ENCODE results near the gene PLEKHA1. TPM values are rescaled to one million over a fixed set of nuclear protein-coding genes. Genes with fewer than 3 reads are reported as not detected.

Gene PLEKHA1
- total and polyA plus RNA-seq, 9 donors, result 16.7 to 31.1 (median 27.1) TPM

GRCh38 chr10:122391875-122392274 is 17.4 kb downstream of the PLEKHA1 start:
- Histone ChIP-seq H3K9me3 (no peaks in the 10 kb centered on the region), H3K4me1 (ENCODE audit: insufficient read depth) (peaks cover 2% of the 10 kb centered on the region), H3K27me3 (no peaks in the 10 kb centered on the region), H3K4me3 (no peak overlapping the region), H3K27ac (no peak overlapping the region), H3K36me3 (no peaks in the 10 kb centered on the region)
- intact Hi-C loops (cut with DNase I), result no loop called here
- DNase-seq, result no peak
- TF ChIP-seq, protein P1, sequence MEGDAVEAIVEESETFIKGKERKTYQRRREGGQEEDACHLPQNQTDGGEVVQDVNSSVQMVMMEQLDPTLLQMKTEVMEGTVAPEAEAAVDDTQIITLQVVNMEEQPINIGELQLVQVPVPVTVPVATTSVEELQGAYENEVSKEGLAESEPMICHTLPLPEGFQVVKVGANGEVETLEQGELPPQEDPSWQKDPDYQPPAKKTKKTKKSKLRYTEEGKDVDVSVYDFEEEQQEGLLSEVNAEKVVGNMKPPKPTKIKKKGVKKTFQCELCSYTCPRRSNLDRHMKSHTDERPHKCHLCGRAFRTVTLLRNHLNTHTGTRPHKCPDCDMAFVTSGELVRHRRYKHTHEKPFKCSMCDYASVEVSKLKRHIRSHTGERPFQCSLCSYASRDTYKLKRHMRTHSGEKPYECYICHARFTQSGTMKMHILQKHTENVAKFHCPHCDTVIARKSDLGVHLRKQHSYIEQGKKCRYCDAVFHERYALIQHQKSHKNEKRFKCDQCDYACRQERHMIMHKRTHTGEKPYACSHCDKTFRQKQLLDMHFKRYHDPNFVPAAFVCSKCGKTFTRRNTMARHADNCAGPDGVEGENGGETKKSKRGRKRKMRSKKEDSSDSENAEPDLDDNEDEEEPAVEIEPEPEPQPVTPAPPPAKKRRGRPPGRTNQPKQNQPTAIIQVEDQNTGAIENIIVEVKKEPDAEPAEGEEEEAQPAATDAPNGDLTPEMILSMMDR (IDR thresholded peaks at IDR 0.05), result no peak
- TF ChIP-seq POLR2A (IDR thresholded peaks at IDR 0.05) (no peak), EP300 (IDR thresholded peaks at IDR 0.05) (no peak)

- H3K36me3 ChIP-seq, result no peaks in the 10 kb centered on the region
- H3K4me3 ChIP-seq, result no peak overlapping the region
- intact Hi-C loops (cut with DNase I), result no loop called here
- no peak overlapping the region for H3K27ac ChIP-seq
- no peak for DNase-seq
- H3K9me3 ChIP-seq, result no peaks in the 10 kb centered on the region
- peaks cover 2% of the 10 kb centered on the region for H3K4me1 ChIP-seq (ENCODE audit: insufficient read depth)
- TF ChIP-seq EP300 (IDR thresholded peaks at IDR 0.05) (no peak), POLR2A (IDR thresholded peaks at IDR 0.05) (no peak)
- TF ChIP-seq, protein P1 (IDR thresholded peaks at IDR 0.05), result no peak
- WGBS, 3 donors, result 44 to 57% (median 55%) methylated on average over 2 of the region's 2 CpGs
- H3K27me3 ChIP-seq, result no peaks in the 10 kb centered on the region
Observed at GRCh38 chr10:122392835-122393234, 18.3 kb downstream of the PLEKHA1 start.

GRCh38 chr10:122393288-122393687 is 18.8 kb downstream of the PLEKHA1 start:
- Histone ChIP-seq H3K9me3 (no peaks in the 10 kb centered on the region), H3K27ac (no peak overlapping the region), H3K27me3 (no peaks in the 10 kb centered on the region), H3K36me3 (no peaks in the 10 kb centered on the region), H3K4me3 (no peak overlapping the region), H3K4me1 (ENCODE audit: insufficient read depth) (peaks cover 2% of the 10 kb centered on the region)
- intact Hi-C loops (cut with DNase I), result no loop called here
- 47 to 58% (median 55%) methylated on average over 2 of the region's 2 CpGs for WGBS, 3 donors
- TF ChIP-seq, protein P1 (IDR thresholded peaks at IDR 0.05), result no peak
- TF ChIP-seq POLR2A (IDR thresholded peaks at IDR 0.05) (no peak), EP300 (IDR thresholded peaks at IDR 0.05) (no peak)
- DNase-seq, result no peak

DNA sequence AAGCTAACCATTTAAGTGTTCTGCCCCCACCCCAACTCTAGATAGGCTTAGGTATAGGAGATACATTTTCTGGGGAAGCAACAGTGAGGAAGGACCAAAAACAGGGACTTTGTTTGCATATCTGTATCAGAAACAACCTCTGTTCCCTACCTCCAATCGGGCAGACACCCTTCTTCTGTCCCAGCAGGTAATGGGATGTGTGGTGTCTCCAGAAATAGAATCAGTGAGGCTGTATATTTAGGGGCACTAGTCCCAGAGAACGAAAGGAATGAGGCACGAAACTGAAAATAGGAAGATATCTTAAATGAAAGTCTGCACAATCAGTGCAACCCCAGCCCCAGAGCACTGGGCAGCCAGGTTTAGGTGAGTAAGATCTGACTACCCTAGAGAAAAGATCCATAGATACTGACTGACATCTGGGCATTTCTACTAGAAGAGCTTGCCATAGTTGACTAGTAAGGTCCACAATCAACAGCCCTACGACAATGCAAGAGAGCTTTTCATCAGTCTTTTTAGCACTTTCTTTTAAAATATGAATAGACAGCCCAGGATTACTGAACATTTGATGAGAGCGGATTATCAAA is 28.1 kb downstream of the PLEKHA1 start:
- intact Hi-C loops (cut with DNase I), result no loop called here
- Histone ChIP-seq H3K27ac (no peak overlapping the region), H3K27me3 (no peaks in the 10 kb centered on the region), H3K4me1 (ENCODE audit: insufficient read depth) (peaks cover 3% of the 10 kb centered on the region), H3K36me3 (no peaks in the 10 kb centered on the region), H3K4me3 (no peak overlapping the region), H3K9me3 (no peaks in the 10 kb centered on the region)
- 93 to 97% (median 96%) methylated on average over 5 of the region's 5 CpGs for WGBS, 3 donors
- TF ChIP-seq POLR2A (IDR thresholded peaks at IDR 0.05) (no peak), EP300 (IDR thresholded peaks at IDR 0.05) (no peak)
- TF ChIP-seq, protein P1 (IDR thresholded peaks at IDR 0.05), result no peak
- no peak for DNase-seq
